ENCODE results near the gene MATN1.

Gene MATN1

GRCh38 chr1:30737357-30738039, 14.1 kb upstream of the MATN1 start:
- Histone ChIP-seq H3K27me3 (ENCODE audit: insufficient read depth, poor library complexity, severe bottlenecking) (no peaks in the 10 kb centered on the region), H3K27ac (replicated peaks) (no peak overlapping the region), H3K4me3 (replicated peaks; ENCODE audit: insufficient read depth, low read length) (no peak overlapping the region)
- TF ChIP-seq REST (IDR thresholded peaks at IDR 0.05; ENCODE audit: insufficient replicate concordance, low read depth) (no peak), SPI1 (IDR thresholded peaks at IDR 0.05; ENCODE audit: borderline replicate concordance, low read depth) (no peak), CTCF (IDR thresholded peaks at IDR 0.05; ENCODE audit: insufficient read depth, low read length) (no peak), POLR2AphosphoS5 (IDR thresholded peaks at IDR 0.05; ENCODE audit: low read depth) (no peak), GABPA (IDR thresholded peaks at IDR 0.05; ENCODE audit: low read depth) (no peak)
- DNase-seq (ENCODE audit: low read depth in 1 of 2, low spot score in 1 of 2): no peak

- no peak for TF ChIP-seq CTCF (IDR thresholded peaks at IDR 0.05; ENCODE audit: insufficient read depth, low read length)
- no peak for TF ChIP-seq POLR2AphosphoS5 (IDR thresholded peaks at IDR 0.05; ENCODE audit: low read depth)
- no peak for TF ChIP-seq REST (IDR thresholded peaks at IDR 0.05; ENCODE audit: insufficient replicate concordance, low read depth)
- TF ChIP-seq SPI1 (IDR thresholded peaks at IDR 0.05; ENCODE audit: borderline replicate concordance, low read depth): no peak
- TF ChIP-seq GABPA (IDR thresholded peaks at IDR 0.05; ENCODE audit: low read depth): no peak
- Histone ChIP-seq H3K27me3 (ENCODE audit: insufficient read depth, poor library complexity, severe bottlenecking) (no peaks in the 10 kb centered on the region), H3K27ac (replicated peaks) (no peak overlapping the region), H3K4me3 (replicated peaks; ENCODE audit: insufficient read depth, low read length) (no peak overlapping the region)
- no peak for DNase-seq (ENCODE audit: low read depth in 1 of 2, low spot score in 1 of 2)
Observed at GRCh38 chr1:30735668-30736498, 12.5 kb upstream of the MATN1 start.

- TF ChIP-seq CTCF (IDR thresholded peaks at IDR 0.05; ENCODE audit: insufficient read depth, low read length) (no peak), POLR2AphosphoS5 (IDR thresholded peaks at IDR 0.05; ENCODE audit: low read depth) (no peak), GABPA (IDR thresholded peaks at IDR 0.05; ENCODE audit: low read depth) (no peak), REST (IDR thresholded peaks at IDR 0.05; ENCODE audit: insufficient replicate concordance, low read depth) (no peak)
- no peak overlapping the region for H3K27ac ChIP-seq (replicated peaks)
- H3K27me3 ChIP-seq (ENCODE audit: insufficient read depth, poor library complexity, severe bottlenecking): no peaks in the 10 kb centered on the region
- H3K4me3 ChIP-seq (replicated peaks; ENCODE audit: insufficient read depth, low read length): no peak overlapping the region
- DNase-seq (ENCODE audit: low read depth in 1 of 2, low spot score in 1 of 2): no peak
Observed at GRCh38 chr1:30735124-30735523, 11.7 kb upstream of the MATN1 start.
